ACC112 (cell line): ENCODE results near the gene CFAP92.

Source experiments
- H2AFZ ChIP-seq: fragments of 200-600 bp; sonication (generic); one replicate; pipeline ENCODE4 v1.6.0; 2017; ENCODE audit warnings: antibody characterized with exemption, low read length; ENCODE audit not compliant: unreplicated experiment
- H3K27ac ChIP-seq: fragments of 200-600 bp; sonication (generic); 2 replicates; pipeline ENCODE4 v1.5.1; 2014; ENCODE audit warnings: low read depth, mild to moderate bottlenecking, antibody characterized with exemption, low read length, moderate library complexity
- H3K27me3 ChIP-seq: fragments of 200-600 bp; sonication (generic); 2 replicates; pipeline ENCODE4 v1.6.1; 2014; ENCODE audit warnings: mild to moderate bottlenecking, antibody characterized with exemption, low read length, moderate library complexity, mixed read lengths; ENCODE audit not compliant: insufficient read depth
- H3K36me3 ChIP-seq: fragments of 200-600 bp; sonication (generic); 2 replicates; pipeline ENCODE4 v1.6.1; 2016; ENCODE audit warnings: mild to moderate bottlenecking, antibody characterized with exemption, low read length, moderate library complexity, mixed read lengths; ENCODE audit not compliant: insufficient read depth
- H3K4me1 ChIP-seq: fragments of 200-600 bp; sonication (generic); one replicate; pipeline ENCODE4 v1.6.1; 2016; ENCODE audit warnings: low read length, mixed read lengths; ENCODE audit not compliant: insufficient read depth, unreplicated experiment, control insufficient read depth
- H3K4me3 ChIP-seq: fragments of 200-600 bp; sonication (generic); 2 replicates; pipeline ENCODE4 v1.5.1; 2014; ENCODE audit warnings: mild to moderate bottlenecking, low read depth, low read length
- H3K79me2 ChIP-seq: fragments of 200-600 bp; sonication (generic); one replicate; pipeline ENCODE4 v1.6.0; 2016; ENCODE audit warnings: low read length; ENCODE audit not compliant: control insufficient read depth, unreplicated experiment, insufficient read depth

CFAP92 gene

GRCh38 chr3:128861491-128861890, 132.4 kb downstream of the CFAP92 start:
- no peaks in the 10 kb centered on the region for H3K4me1 ChIP-seq
- no peaks in the 10 kb centered on the region for H3K27me3 ChIP-seq
- no peak overlapping the region for H3K4me3 ChIP-seq
- no peak overlapping the region for H2AFZ ChIP-seq
- 0 out of 2 replicates have a peak, but pooled peaks cover 3% of the 10 kb centered on the region for H3K36me3 ChIP-seq
- H3K27ac ChIP-seq: no peak overlapping the region
- H3K79me2 ChIP-seq: no peaks in the 10 kb centered on the region
